Measurements from ENCODE around the gene TEX10. TPM values are rescaled to one million over a fixed set of nuclear protein-coding genes. Genes with fewer than 3 reads are reported as not detected.

TEX10 gene
- total RNA-seq, 1 donor from 2014 or later: 43.5 TPM

Other genes starting within 250 kb of the TEX10 start
- 30.7 TPM for gene MSANTD3, start 74.2 kb upstream of the TEX10 start, total RNA-seq (ENCODE audit: unreplicated experiment)
- gene TMEFF1, start 120.2 kb upstream of the TEX10 start, total RNA-seq (ENCODE audit: unreplicated experiment): 45.8 TPM
- gene CAVIN4, start 225.1 kb upstream of the TEX10 start, total RNA-seq (ENCODE audit: unreplicated experiment): 7.4 TPM

Data from endothelial cell (in vitro differentiated cells).